ENCODE data around the gene HOXC10. TPM values are rescaled to one million over a fixed set of nuclear protein-coding genes. Genes with fewer than 3 reads are reported as not detected.

HOXC10 gene
- total and polyA plus RNA-seq, 2 experiments from 2014 or later, result not detected

DNA sequence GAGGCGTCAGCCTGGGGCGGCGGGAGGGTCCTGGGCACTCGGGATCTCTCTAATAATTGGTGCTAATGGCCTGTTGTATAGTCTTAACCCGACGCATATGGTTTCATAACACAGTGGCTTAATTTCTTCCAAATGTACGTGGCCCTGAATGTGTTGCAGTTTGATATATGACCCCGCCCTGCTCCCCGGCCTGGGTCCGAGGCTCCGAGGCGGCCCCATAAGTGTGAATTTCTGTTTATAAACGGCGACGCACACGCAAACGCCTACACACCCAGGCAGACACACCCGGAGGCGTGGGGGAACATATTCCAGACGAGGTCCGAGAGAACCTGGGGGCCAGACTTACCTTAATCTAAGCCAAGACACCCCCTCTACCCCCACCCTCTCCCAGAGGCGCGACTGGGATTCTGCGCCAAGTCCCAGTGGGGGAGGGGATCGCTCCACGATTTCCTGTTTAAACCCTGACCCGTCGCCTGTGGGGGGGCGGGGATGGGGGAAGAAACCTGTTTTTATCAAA, 33.6 kb downstream of the HOXC10 start:
- no peaks in the 10 kb centered on the region for H3K9me2 ChIP-seq (ENCODE audit: insufficient read depth)
- peaks cover 42% of the 10 kb centered on the region for H3K4me1 ChIP-seq (ENCODE audit: insufficient read depth)
- Mint-ChIP-seq H3K27me3 (ENCODE audit: insufficient read depth, low read depth, poor library complexity) (peaks cover 98% of the 10 kb centered on the region), H3K4me3 (peak overlapping the region; percentile 62), H3K36me3 (ENCODE audit: low read depth) (no peaks in the 10 kb centered on the region; the same call in 2 of the 3 replicates), H3K27ac (no peak overlapping the region), H3K4me1 (peaks cover 30% of the 10 kb centered on the region), H3K9me3 (peaks cover 3% of the 10 kb centered on the region; the same call in 2 of the 3 replicates)
- ATAC-seq, result no peak
- TF ChIP-seq EZH2 (IDR thresholded peaks at IDR 0.05; ENCODE audit: low read depth, unreplicated experiment) (peak; percentile 50), CREB1 (CRISPR knock-in tag; IDR thresholded peaks at IDR 0.05; ENCODE audit: low read depth) (no peak)
- H3K36me3 ChIP-seq (ENCODE audit: insufficient read depth), result no peaks in the 10 kb centered on the region; the same call in 1 of the 2 replicates
- peak overlapping the region; percentile 63 for H3K4me3 ChIP-seq
- no peaks in the 10 kb centered on the region for H3K79me2 ChIP-seq (replicated peaks; ENCODE audit: insufficient read depth)
- peaks cover 42% of the 10 kb centered on the region for H4K20me1 ChIP-seq (replicated peaks; ENCODE audit: insufficient read depth)
- peak overlapping the region; percentile 89 for H3K4me2 ChIP-seq
- peak overlapping the region; percentile 80 for H2AFZ ChIP-seq
- no peak overlapping the region for H3K27ac ChIP-seq (ENCODE audit: low read depth)
- H3K27me3 ChIP-seq (ENCODE audit: insufficient read depth), result peaks cover 100% of the 10 kb centered on the region
- peaks cover 38% of the 10 kb centered on the region for H3F3A ChIP-seq (replicated peaks; ENCODE audit: low read depth)
- peak; percentile 70 for DNase-seq (ENCODE audit: low spot score)

DNA sequence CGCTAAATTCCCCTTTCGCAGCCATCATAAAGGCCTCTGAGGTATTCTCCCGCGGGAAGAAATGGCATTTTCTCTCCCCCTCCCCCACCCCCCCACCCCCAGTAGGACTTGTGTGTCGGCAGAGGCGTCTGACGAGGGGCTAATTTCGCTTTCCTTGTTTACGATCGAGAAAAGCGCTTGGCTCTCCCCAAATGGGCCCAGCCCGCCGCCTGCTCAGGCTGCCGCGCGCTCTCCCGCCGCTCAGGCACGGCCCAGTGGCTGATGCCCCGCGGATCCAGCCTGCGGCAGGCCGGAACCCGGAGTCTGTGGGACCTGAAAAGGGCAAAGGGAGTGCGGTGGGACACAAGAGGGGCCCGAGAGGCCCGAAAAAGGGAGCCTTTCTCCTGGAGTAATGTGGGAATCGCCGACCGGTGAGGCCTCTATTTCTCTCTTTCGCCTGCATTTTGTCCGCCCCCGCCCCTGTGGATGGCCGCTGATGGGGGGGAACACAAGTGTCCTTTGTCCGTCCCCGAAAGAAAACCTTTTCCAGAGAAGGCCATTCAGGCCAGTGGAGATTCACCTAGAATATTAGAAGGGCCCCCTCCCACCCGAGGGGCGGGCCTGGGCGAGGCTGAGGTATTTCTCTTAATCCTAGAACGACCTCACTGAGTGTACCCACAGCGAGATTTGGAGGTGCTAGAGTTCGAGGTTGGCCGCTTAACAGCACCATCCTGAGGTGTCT, 34.3 kb downstream of the HOXC10 start:
- Histone ChIP-seq H3K79me2 (replicated peaks; ENCODE audit: insufficient read depth) (no peaks in the 10 kb centered on the region), H4K20me1 (replicated peaks; ENCODE audit: insufficient read depth) (peaks cover 43% of the 10 kb centered on the region), H3K4me2 (peak overlapping the region; percentile 89), H3K4me1 (ENCODE audit: insufficient read depth) (peaks cover 42% of the 10 kb centered on the region), H3K27ac (ENCODE audit: low read depth) (no peak overlapping the region), H3K4me3 (peak overlapping the region; percentile 63), H3K36me3 (ENCODE audit: insufficient read depth) (no peaks in the 10 kb centered on the region; the same call in 1 of the 2 replicates), H3F3A (replicated peaks; ENCODE audit: low read depth) (peaks cover 37% of the 10 kb centered on the region; the same call in 1 of the 2 replicates), H3K9me2 (ENCODE audit: insufficient read depth) (no peaks in the 10 kb centered on the region), H3K27me3 (ENCODE audit: insufficient read depth) (peaks cover 100% of the 10 kb centered on the region), H2AFZ (no peak overlapping the region)
- Mint-ChIP-seq H3K4me1 (peaks cover 33% of the 10 kb centered on the region), H3K27ac (no peak overlapping the region), H3K4me3 (peak overlapping the region; percentile 50; the same call in 2 of the 3 replicates), H3K27me3 (ENCODE audit: insufficient read depth, low read depth, poor library complexity) (peaks cover 98% of the 10 kb centered on the region), H3K9me3 (peaks cover 3% of the 10 kb centered on the region; the same call in 2 of the 3 replicates), H3K36me3 (ENCODE audit: low read depth) (no peaks in the 10 kb centered on the region; the same call in 2 of the 3 replicates)
- DNase-seq (ENCODE audit: low spot score), result peak; percentile 78
- ATAC-seq, result peak; percentile 15
- TF ChIP-seq EZH2phosphoT487 (IDR thresholded peaks at IDR 0.05; ENCODE audit: unreplicated experiment) (no peak), EZH2 (IDR thresholded peaks at IDR 0.05; ENCODE audit: low read depth, unreplicated experiment) (peak; percentile 97)

DNA sequence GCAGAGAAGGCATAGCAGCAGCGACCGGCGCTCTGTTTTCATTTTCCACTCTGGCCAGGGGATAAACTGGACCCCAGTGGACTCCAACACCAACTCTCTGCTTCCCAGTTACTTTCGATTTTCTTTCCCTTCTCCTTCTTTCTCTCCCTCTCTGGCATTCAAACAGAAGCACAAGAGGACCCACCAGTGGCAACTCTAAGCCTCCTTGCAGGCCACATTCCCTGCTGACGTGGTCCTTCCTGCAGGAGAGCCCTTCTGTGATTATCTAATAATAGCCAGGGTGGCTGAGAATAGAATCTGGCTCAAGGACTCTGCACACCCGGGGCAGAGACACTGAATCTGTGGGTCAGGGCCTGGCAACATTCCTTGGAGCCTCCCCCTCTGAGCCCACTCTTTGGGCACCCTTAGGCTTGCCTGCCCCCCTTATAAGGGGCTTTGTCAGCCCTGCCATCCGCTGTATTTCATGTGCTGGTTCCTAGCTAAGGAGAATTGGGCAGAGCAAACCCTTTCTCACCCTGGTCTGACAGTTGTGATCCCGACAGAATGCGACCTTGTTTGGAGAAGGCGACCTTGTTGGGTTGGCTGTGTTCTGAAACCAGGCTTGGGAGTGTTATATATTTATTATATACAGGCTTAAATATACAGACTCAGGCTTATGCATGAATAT, 35.1 kb downstream of the HOXC10 start:
- TF ChIP-seq, protein P1, sequence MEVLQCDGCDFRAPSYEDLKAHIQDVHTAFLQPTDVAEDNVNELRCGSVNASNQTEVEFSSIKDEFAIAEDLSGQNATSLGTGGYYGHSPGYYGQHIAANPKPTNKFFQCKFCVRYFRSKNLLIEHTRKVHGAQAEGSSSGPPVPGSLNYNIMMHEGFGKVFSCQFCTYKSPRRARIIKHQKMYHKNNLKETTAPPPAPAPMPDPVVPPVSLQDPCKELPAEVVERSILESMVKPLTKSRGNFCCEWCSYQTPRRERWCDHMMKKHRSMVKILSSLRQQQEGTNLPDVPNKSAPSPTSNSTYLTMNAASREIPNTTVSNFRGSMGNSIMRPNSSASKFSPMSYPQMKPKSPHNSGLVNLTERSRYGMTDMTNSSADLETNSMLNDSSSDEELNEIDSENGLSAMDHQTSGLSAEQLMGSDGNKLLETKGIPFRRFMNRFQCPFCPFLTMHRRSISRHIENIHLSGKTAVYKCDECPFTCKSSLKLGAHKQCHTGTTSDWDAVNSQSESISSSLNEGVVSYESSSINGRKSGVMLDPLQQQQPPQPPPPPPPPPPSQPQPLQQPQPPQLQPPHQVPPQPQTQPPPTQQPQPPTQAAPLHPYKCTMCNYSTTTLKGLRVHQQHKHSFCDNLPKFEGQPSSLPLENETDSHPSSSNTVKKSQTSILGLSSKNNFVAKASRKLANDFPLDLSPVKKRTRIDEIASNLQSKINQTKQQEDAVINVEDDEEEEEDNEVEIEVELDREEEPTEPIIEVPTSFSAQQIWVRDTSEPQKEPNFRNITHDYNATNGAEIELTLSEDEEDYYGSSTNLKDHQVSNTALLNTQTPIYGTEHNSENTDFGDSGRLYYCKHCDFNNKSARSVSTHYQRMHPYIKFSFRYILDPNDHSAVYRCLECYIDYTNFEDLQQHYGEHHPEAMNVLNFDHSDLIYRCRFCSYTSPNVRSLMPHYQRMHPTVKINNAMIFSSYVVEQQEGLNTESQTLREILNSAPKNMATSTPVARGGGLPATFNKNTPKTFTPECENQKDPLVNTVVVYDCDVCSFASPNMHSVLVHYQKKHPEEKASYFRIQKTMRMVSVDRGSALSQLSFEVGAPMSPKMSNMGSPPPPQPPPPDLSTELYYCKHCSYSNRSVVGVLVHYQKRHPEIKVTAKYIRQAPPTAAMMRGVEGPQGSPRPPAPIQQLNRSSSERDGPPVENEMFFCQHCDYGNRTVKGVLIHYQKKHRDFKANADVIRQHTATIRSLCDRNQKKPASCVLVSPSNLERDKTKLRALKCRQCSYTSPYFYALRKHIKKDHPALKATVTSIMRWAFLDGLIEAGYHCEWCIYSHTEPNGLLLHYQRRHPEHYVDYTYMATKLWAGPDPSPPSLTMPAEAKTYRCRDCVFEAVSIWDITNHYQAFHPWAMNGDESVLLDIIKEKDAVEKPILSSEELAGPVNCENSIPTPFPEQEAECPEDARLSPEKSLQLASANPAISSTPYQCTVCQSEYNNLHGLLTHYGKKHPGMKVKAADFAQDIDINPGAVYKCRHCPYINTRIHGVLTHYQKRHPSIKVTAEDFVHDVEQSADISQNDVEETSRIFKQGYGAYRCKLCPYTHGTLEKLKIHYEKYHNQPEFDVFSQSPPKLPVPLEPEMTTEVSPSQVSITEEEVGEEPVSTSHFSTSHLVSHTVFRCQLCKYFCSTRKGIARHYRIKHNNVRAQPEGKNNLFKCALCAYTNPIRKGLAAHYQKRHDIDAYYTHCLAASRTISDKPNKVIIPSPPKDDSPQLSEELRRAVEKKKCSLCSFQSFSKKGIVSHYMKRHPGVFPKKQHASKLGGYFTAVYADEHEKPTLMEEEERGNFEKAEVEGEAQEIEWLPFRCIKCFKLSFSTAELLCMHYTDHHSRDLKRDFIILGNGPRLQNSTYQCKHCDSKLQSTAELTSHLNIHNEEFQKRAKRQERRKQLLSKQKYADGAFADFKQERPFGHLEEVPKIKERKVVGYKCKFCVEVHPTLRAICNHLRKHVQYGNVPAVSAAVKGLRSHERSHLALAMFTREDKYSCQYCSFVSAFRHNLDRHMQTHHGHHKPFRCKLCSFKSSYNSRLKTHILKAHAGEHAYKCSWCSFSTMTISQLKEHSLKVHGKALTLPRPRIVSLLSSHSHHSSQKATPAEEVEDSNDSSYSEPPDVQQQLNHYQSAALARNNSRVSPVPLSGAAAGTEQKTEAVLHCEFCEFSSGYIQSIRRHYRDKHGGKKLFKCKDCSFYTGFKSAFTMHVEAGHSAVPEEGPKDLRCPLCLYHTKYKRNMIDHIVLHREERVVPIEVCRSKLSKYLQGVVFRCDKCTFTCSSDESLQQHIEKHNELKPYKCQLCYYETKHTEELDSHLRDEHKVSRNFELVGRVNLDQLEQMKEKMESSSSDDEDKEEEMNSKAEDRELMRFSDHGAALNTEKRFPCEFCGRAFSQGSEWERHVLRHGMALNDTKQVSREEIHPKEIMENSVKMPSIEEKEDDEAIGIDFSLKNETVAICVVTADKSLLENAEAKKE (CRISPR knock-in tag; IDR thresholded peaks at IDR 0.05), result no peak
- peak; percentile 46 for TF ChIP-seq EZH2phosphoT487 (IDR thresholded peaks at IDR 0.05; ENCODE audit: unreplicated experiment)
- TF ChIP-seq EZH2 (IDR thresholded peaks at IDR 0.05; ENCODE audit: low read depth, unreplicated experiment), result peak; percentile 73
- no peaks in the 10 kb centered on the region for H3K79me2 ChIP-seq (replicated peaks; ENCODE audit: insufficient read depth)
- H3K9me3 Mint-ChIP-seq, result peaks cover 3% of the 10 kb centered on the region; the same call in 2 of the 3 replicates

More for the DNA sequence above, 35.1 kb downstream of the HOXC10 start:
- DNase-seq (ENCODE audit: low spot score) (no peak), ATAC-seq (no peak)
- no peak overlapping the region for H3K27ac ChIP-seq (ENCODE audit: low read depth)
- H3K9me2 ChIP-seq (ENCODE audit: insufficient read depth), result no peaks in the 10 kb centered on the region
- peaks cover 28% of the 10 kb centered on the region for H3K4me1 Mint-ChIP-seq
- peaks cover 33% of the 10 kb centered on the region; the same call in 1 of the 2 replicates for H3F3A ChIP-seq (replicated peaks; ENCODE audit: low read depth)
- H3K27me3 ChIP-seq (ENCODE audit: insufficient read depth), result peaks cover 100% of the 10 kb centered on the region
- H3K4me3 ChIP-seq, result peak overlapping the region; percentile 46; the same call in 1 of the 2 replicates
- peaks cover 98% of the 10 kb centered on the region for H3K27me3 Mint-ChIP-seq (ENCODE audit: insufficient read depth, low read depth, poor library complexity)
- no peaks in the 10 kb centered on the region; the same call in 1 of the 2 replicates for H3K36me3 ChIP-seq (ENCODE audit: insufficient read depth)
- H3K4me3 Mint-ChIP-seq, result no peak overlapping the region; the same call in 2 of the 3 replicates
- peaks cover 43% of the 10 kb centered on the region for H4K20me1 ChIP-seq (replicated peaks; ENCODE audit: insufficient read depth)
- H3K36me3 Mint-ChIP-seq (ENCODE audit: low read depth), result no peaks in the 10 kb centered on the region; the same call in 2 of the 3 replicates
- H2AFZ ChIP-seq, result no peak overlapping the region
- H3K4me1 ChIP-seq (ENCODE audit: insufficient read depth), result peaks cover 42% of the 10 kb centered on the region
- peak overlapping the region; percentile 89 for H3K4me2 ChIP-seq
- no peak overlapping the region for H3K27ac Mint-ChIP-seq

Measured in GM23338 (cell line).